ENCODE measurements around the gene DNTTIP2. TPM values are rescaled to one million over a fixed set of nuclear protein-coding genes. Genes with fewer than 3 reads are reported as not detected.
"Not testable (repeated sequence)": the region's sequence is repeated elsewhere in the genome, so short reads cannot be mapped to it uniquely, and the experiment has no call there.

DNTTIP2 gene
- total RNA-seq, 2 experiments from 2014 or later: 56.4 to 57.4 TPM

GRCh38 chr1:93868492-93868891, 10.5 kb downstream of the DNTTIP2 start:
- H3K4me3 Mint-ChIP-seq, POLR2A ChIA-PET, H3K27me3 Mint-ChIP-seq: not testable (repeated sequence)

GRCh38 chr1:93865253-93865652, 13.8 kb downstream of the DNTTIP2 start:
- no peaks in the 10 kb centered on the region for H3K4me1 Mint-ChIP-seq
- no peak overlapping the region for H3K4me3 Mint-ChIP-seq
- ChIA-PET POLR2A (no interaction called here), CTCF (interaction anchor here (0.5 to 1.1 kb wide), 2 partner anchors 10 to 517 kb away, joined by 4 read pairs; no protein-coding TSS in a partner anchor)
- no peak for DNase-seq
- H3K27me3 Mint-ChIP-seq: peaks cover 6% of the 10 kb centered on the region
- peaks cover 24% of the 10 kb centered on the region for H3K36me3 Mint-ChIP-seq (ENCODE audit: low read depth)
- no peaks in the 10 kb centered on the region for H3K9me3 Mint-ChIP-seq
- H3K27ac Mint-ChIP-seq: no peak overlapping the region

More at GRCh38 chr1:93868492-93868891, 10.5 kb downstream of the DNTTIP2 start:
- not testable (repeated sequence) for H3K9me3 Mint-ChIP-seq, H3K4me1 Mint-ChIP-seq, H3K27ac Mint-ChIP-seq, DNase-seq
- peaks cover 44% of the 10 kb centered on the region for H3K36me3 Mint-ChIP-seq (ENCODE audit: low read depth)
- CTCF ChIA-PET: interaction anchor here (1.3 kb wide), 1 partner anchor 24 kb away, joined by 3 read pairs; no protein-coding TSS in a partner anchor

- ChIA-PET POLR2A (no interaction called here), CTCF (no interaction called here)
- Mint-ChIP-seq H3K9me3 (no peaks in the 10 kb centered on the region), H3K27me3 (peaks cover 12% of the 10 kb centered on the region), H3K27ac (no peak overlapping the region), H3K4me3 (no peak overlapping the region), H3K4me1 (no peaks in the 10 kb centered on the region), H3K36me3 (ENCODE audit: low read depth) (peaks cover 17% of the 10 kb centered on the region)
- DNase-seq: no peak
Observed at GRCh38 chr1:93864175-93864574, 14.8 kb downstream of the DNTTIP2 start.

- POLR2A ChIA-PET; H3K9me3 Mint-ChIP-seq; CTCF ChIA-PET; DNase-seq; H3K4me3 Mint-ChIP-seq; H3K27ac Mint-ChIP-seq; H3K36me3 Mint-ChIP-seq (ENCODE audit: low read depth); H3K4me1 Mint-ChIP-seq: not testable (repeated sequence)
- peaks cover 31% of the 10 kb centered on the region for H3K27me3 Mint-ChIP-seq
Observed at GRCh38 chr1:93857653-93858052, 21.4 kb downstream of the DNTTIP2 start.

GRCh38 chr1:93855983-93856382, 23.0 kb downstream of the DNTTIP2 start:
- POLR2A ChIA-PET; H3K27ac Mint-ChIP-seq; H3K4me3 Mint-ChIP-seq; H3K36me3 Mint-ChIP-seq (ENCODE audit: low read depth); DNase-seq; H3K9me3 Mint-ChIP-seq; H3K4me1 Mint-ChIP-seq: not testable (repeated sequence)
- H3K27me3 Mint-ChIP-seq: peaks cover 27% of the 10 kb centered on the region
- CTCF ChIA-PET: interaction anchor here (1.0 to 1.6 kb wide), 2 partner anchors 10 to 227 kb away, joined by 4 read pairs; no protein-coding TSS in a partner anchor

- H3K4me1 Mint-ChIP-seq: no peaks in the 10 kb centered on the region
- no peaks in the 10 kb centered on the region for H3K36me3 Mint-ChIP-seq (ENCODE audit: low read depth)
- CTCF ChIA-PET: no interaction called here
- POLR2A ChIA-PET: no interaction called here
- peaks cover 21% of the 10 kb centered on the region for H3K27me3 Mint-ChIP-seq
- no peak overlapping the region for H3K4me3 Mint-ChIP-seq
- no peak for DNase-seq
- no peak overlapping the region for H3K27ac Mint-ChIP-seq
- H3K9me3 Mint-ChIP-seq: no peaks in the 10 kb centered on the region
Observed at GRCh38 chr1:93853940-93854339, 25.1 kb downstream of the DNTTIP2 start.

- Mint-ChIP-seq H3K27ac (no peak overlapping the region), H3K4me3 (no peak overlapping the region), H3K9me3 (no peaks in the 10 kb centered on the region), H3K27me3 (peaks cover 12% of the 10 kb centered on the region), H3K36me3 (ENCODE audit: low read depth) (peaks cover 3% of the 10 kb centered on the region), H3K4me1 (peaks cover 13% of the 10 kb centered on the region)
- ChIA-PET CTCF (no interaction called here), POLR2A (no interaction called here)
- DNase-seq: no peak
Observed at GRCh38 chr1:93851878-93852277, 27.1 kb downstream of the DNTTIP2 start.

GRCh38 chr1:93851327-93851712, 27.7 kb downstream of the DNTTIP2 start:
- Mint-ChIP-seq H3K27me3 (peaks cover 12% of the 10 kb centered on the region), H3K9me3 (no peaks in the 10 kb centered on the region), H3K36me3 (ENCODE audit: low read depth) (peaks cover 3% of the 10 kb centered on the region), H3K4me3 (no peak overlapping the region), H3K4me1 (peaks cover 13% of the 10 kb centered on the region), H3K27ac (no peak overlapping the region)
- POLR2A ChIA-PET: no interaction called here
- CTCF ChIA-PET: no interaction called here
- DNase-seq: no peak

- H3K9me3 Mint-ChIP-seq; H3K36me3 Mint-ChIP-seq (ENCODE audit: low read depth); H3K27ac Mint-ChIP-seq; POLR2A ChIA-PET; H3K4me3 Mint-ChIP-seq: not testable (repeated sequence)
- DNase-seq: peak; percentile 19
- Mint-ChIP-seq H3K4me1 (peaks cover 17% of the 10 kb centered on the region), H3K27me3 (peaks cover 12% of the 10 kb centered on the region)
- CTCF ChIA-PET: interaction anchor here (0.7 to 1.8 kb wide), 2 partner anchors 27 to 221 kb away, joined by 3 to 4 read pairs; no protein-coding TSS in a partner anchor
Observed at GRCh38 chr1:93850687-93851326, 28.2 kb downstream of the DNTTIP2 start.

- H3K27me3 Mint-ChIP-seq: peaks cover 5% of the 10 kb centered on the region
- no peaks in the 10 kb centered on the region for H3K9me3 Mint-ChIP-seq
- CTCF ChIA-PET: interaction anchor here (1.0 to 1.5 kb wide), 2 partner anchors 11 to 34 kb away, joined by 3 read pairs; no protein-coding TSS in a partner anchor
- peak overlapping the region; percentile 94 for H3K27ac Mint-ChIP-seq
- peaks cover 3% of the 10 kb centered on the region for H3K36me3 Mint-ChIP-seq (ENCODE audit: low read depth)
- H3K4me3 Mint-ChIP-seq: peak overlapping the region; percentile 95
- H3K4me1 Mint-ChIP-seq: peaks cover 30% of the 10 kb centered on the region
- no peak for DNase-seq
- POLR2A ChIA-PET: no interaction called here
Observed at GRCh38 chr1:93848350-93848883, 30.6 kb downstream of the DNTTIP2 start.

- peaks cover 30% of the 10 kb centered on the region for H3K4me1 Mint-ChIP-seq
- peak overlapping the region; percentile 94 for H3K27ac Mint-ChIP-seq
- peak overlapping the region; percentile 95 for H3K4me3 Mint-ChIP-seq
- CTCF ChIA-PET: interaction anchor here (1.0 to 1.5 kb wide), 2 partner anchors 11 to 34 kb away, joined by 3 read pairs; no protein-coding TSS in a partner anchor
- POLR2A ChIA-PET: no interaction called here
- peaks cover 3% of the 10 kb centered on the region for H3K27me3 Mint-ChIP-seq
- DNase-seq: peak; percentile 67
- peaks cover 3% of the 10 kb centered on the region for H3K36me3 Mint-ChIP-seq (ENCODE audit: low read depth)
- H3K9me3 Mint-ChIP-seq: no peaks in the 10 kb centered on the region
Observed at GRCh38 chr1:93847811-93848288, 31.2 kb downstream of the DNTTIP2 start.

- H3K9me3 Mint-ChIP-seq: no peaks in the 10 kb centered on the region
- ChIA-PET POLR2A (no interaction called here), CTCF (interaction anchor here (1.4 to 2.0 kb wide), 4 partner anchors 12 to 217 kb away, joined by 3 to 22 read pairs (median 10); no protein-coding TSS in a partner anchor)
- H3K36me3 Mint-ChIP-seq (ENCODE audit: low read depth): peaks cover 3% of the 10 kb centered on the region
- peaks cover 2% of the 10 kb centered on the region for H3K27me3 Mint-ChIP-seq
- H3K27ac Mint-ChIP-seq: peak overlapping the region; percentile 94
- DNase-seq: peak; percentile 89
- H3K4me1 Mint-ChIP-seq: peaks cover 30% of the 10 kb centered on the region
- H3K4me3 Mint-ChIP-seq: peak overlapping the region; percentile 95
Observed at GRCh38 chr1:93846992-93847810, 31.8 kb downstream of the DNTTIP2 start.

Measured in activated CD4-positive, alpha-beta T cell treated with anti-CD3 and anti-CD28 coated beads, Interleukin-2, amount 10 ng/mL, durations not matched to agents 7 days and 5 days (primary cell).